LNCAP (cell line): ENCODE measurements around the gene NRIP1.

ENCODE experiments used
- CTCF ChIP-seq: fragments of 450-650 bp; IDR thresholded peaks from 2 replicates; pipeline ENCODE4 v1.5.1; 2017; ENCODE audit warnings: mild to moderate bottlenecking

The NRIP1 gene

DNA sequence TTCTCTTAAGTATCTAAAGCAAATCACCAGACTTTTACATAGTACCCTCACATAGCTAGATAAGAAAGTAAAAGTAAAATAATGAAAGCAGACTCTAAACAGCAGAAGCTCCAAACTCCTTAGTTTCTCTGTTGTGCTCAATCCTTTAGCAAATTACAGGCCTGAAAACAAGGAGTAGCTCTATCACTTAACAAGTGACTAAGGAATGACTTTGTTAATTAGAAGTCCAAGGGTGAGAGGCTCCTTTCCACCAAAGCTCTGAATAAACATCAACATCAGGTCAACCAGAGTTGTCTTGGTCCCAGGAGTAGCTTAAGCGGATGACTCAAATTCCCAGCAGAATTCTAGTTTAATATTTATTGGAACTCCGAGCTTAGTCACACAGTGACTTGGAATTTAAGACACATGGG, 5.9 kb downstream of the NRIP1 start:
- no peak for TF ChIP-seq CTCF

DNA sequence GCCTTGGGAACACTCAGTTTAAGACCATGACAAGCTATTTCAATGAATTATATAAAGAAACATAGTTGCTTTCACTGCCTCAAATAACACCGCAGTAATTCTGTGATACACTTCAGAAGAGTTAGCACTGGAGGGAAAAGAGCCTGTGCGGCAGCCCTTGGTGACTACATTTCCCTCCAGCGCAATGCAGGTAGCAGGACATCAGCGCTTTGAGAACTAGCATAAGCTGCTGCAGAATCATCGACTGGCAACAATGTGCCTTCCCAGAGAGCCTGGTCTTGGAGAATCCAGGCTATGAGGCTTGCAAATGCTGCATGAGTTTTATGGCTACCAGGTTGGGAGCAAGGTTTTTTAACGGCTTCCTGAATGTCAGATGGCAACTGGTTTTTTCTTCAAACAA, 7.5 kb downstream of the NRIP1 start:
- no peak for TF ChIP-seq CTCF

GRCh38 chr21:15054606-15055239, 10.1 kb downstream of the NRIP1 start:
- TF ChIP-seq CTCF: no peak

DNA sequence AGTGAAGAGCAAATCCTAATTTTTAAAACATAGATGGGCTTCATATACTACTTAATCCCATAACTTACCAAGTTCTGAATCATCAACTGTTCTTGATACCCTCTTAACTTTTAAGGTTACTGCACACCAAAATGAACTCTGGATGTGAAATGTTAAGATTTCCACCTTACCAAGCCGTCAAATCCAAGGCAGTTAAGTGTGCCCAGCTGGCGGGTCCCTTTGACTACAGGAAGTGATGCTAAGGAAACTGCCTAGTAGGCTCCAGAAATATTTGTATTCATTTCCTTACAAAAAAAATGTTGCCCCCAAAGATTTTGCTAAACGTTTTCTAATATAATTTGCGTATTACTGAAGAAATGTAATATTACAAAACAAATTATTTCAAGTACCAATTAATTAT, 10.7 kb downstream of the NRIP1 start:
- no peak for TF ChIP-seq CTCF

DNA sequence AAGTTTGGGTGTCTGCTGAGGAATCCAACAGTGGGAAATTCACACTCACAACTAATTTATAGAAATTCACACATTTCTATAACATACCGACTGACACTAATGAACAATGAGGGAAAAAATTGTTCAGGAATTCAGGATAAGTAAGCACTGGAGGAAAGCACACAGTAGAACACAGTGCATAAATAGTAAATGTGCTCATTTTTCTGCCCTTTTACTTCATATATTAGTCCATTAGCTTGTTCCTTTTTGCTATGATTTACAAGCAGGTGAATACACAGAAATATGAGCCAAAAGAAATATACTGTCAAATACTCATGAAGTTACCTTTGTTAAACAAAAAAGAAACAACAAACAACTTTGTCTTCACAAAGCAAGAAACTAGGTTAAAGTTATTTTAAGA, 11.3 kb downstream of the NRIP1 start:
- no peak for TF ChIP-seq CTCF

- TF ChIP-seq CTCF: no peak
Measured at GRCh38 chr21:15052459-15052763, 12.4 kb downstream of the NRIP1 start.

DNA sequence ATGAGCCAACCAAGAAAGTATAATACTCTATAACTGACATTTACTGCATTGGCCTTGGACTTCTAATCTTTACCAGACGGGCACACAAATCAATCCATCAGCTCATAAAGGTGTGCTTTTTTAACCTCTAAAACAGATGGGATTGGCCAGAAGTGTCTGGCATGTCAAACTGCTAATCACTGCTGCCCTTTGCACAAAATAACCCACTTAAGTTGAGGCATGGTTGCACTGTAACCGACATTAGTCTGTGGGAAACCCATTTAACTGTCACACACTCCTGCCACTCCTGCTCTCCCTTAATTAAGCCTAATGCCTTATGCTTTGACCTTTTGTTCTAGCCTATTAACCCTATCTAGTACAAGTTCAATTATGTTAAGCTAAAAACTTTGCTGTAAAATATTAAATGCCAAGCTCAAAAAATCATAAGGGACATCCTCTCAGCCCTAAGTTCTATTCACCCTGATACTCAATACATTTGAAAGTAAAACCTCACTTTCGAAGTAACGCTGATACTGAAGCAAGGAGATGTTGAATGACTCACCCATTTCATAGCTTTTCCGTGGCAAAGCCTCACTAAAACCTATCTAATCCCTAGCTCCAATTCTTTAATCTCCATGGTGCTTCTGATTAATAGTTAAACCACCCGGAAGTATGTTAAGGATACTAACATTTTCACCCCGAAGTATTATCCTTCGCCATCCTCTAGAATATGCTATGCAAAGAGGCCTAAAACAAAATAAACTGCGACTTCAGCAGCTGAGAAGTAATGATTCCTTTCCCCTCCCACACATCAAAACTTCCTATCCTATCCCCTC, 12.9 kb downstream of the NRIP1 start:
- TF ChIP-seq CTCF: no peak
